T-helper 2 cell (primary cell): Measurements from ENCODE around the gene MPP2.
"Not testable (repeated sequence)": the region's sequence is repeated elsewhere in the genome, so short reads cannot be mapped to it uniquely, and the experiment has no call there.

ENCODE experiments used
- DNase-seq, 5 experiments: peaks; one replicate each; pipeline versions ENCODE4 v3.0.0 to v3.0.0-alpha.2; 2012 to 2022

MPP2 gene

GRCh38 chr17:43900858-43901754, 6.2 kb downstream of the MPP2 start:
- no peak for DNase-seq

- DNase-seq: peak; percentile 57 to 83 (median 77)
These were observed 7.0 kb downstream of the MPP2 start for GRCh38 chr17:43900183-43900857.

GRCh38 chr17:43898446-43898845, 8.9 kb downstream of the MPP2 start:
- DNase-seq: no peak

- no peak for DNase-seq
These were observed 9.5 kb downstream of the MPP2 start for GRCh38 chr17:43897831-43898230.

GRCh38 chr17:43894494-43894893, 12.8 kb downstream of the MPP2 start:
- not testable (repeated sequence) for DNase-seq

GRCh38 chr17:43892647-43892952, 14.7 kb downstream of the MPP2 start:
- no peak for DNase-seq

- DNase-seq: no peak
These were observed 15.3 kb downstream of the MPP2 start for GRCh38 chr17:43891851-43892646.

GRCh38 chr17:43890240-43890639, 17.1 kb downstream of the MPP2 start:
- no peak for DNase-seq

GRCh38 chr17:43888548-43888947, 18.8 kb downstream of the MPP2 start:
- DNase-seq: no peak

GRCh38 chr17:43882761-43883415, 24.4 kb downstream of the MPP2 start:
- no peak for DNase-seq

GRCh38 chr17:43881758-43882505, 25.4 kb downstream of the MPP2 start:
- DNase-seq: no peak

- no peak for DNase-seq
These were observed 26.2 kb downstream of the MPP2 start for GRCh38 chr17:43881181-43881580.

GRCh38 chr17:43880420-43880991, 26.8 kb downstream of the MPP2 start:
- peak in 3 of 5 experiments; percentile 28 to 35 (median 31) for DNase-seq

- DNase-seq: no peak
These were observed 27.5 kb downstream of the MPP2 start for GRCh38 chr17:43879723-43880419.

- DNase-seq: peak; percentile 18 to 59 (median 41)
These were observed 28.8 kb downstream of the MPP2 start for GRCh38 chr17:43878260-43879175.

- no peak for DNase-seq
These were observed 29.7 kb downstream of the MPP2 start for GRCh38 chr17:43877451-43878155.

GRCh38 chr17:43877031-43877430, 30.3 kb downstream of the MPP2 start:
- no peak for DNase-seq

GRCh38 chr17:43875476-43876147, 31.7 kb downstream of the MPP2 start:
- DNase-seq: no peak

GRCh38 chr17:43874293-43874692, 33.0 kb downstream of the MPP2 start:
- DNase-seq: no peak
